Posterior vena cava (tissue), 2 donors: ENCODE data around the gene HSDL2. TPM values are rescaled to one million over a fixed set of nuclear protein-coding genes. Genes with fewer than 3 reads are reported as not detected.

Experiments
- DNase-seq: peaks from one replicate; pipeline ENCODE4 v3.0.0-alpha.2; 2020; ENCODE audit warnings: low spot score
- intact Hi-C, 2 donors: fragments of 100-400 bp; cut with DNase I; formaldehyde crosslinking; loops; one replicate each; pipeline versions ENCODE4 v1.14.1 to v1.14.2; 2022 to 2023
- total RNA-seq, 2 donors: library from RNA; stranded (reverse); fragmentation: NEBNext Ultra II Directional; extraction: Animal tissue kit (Norgen Biotek cat#: 25700); gene quantifications; one replicate each; pipeline ENCODE4 v1.2.1, GENCODE V29; 2021
- donor health status: DM: yes; HTN: yes; CAD: no.
- donor health status: DM: yes; HTN: yes; CAD: no.

The HSDL2 gene
- total RNA-seq, 2 donors from 2014 or later: 34.8 to 46.2 TPM

DNA sequence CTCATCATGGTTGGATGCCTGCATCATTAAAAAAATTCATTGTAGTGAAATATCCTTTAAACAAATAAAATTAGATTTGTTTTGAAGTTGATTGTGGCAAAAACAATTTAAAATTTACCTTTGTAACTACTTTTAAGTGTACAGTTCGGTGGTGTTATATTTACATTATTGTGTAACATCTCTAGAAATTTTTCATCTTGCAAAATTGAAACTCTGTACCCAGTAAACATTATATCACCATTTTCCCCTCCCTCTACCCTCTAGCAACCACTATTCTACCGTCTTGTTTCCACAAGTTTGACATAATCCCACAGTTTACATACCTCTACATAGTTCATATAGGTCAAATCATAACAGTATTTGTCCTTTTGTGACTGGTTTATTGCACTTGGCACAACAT, 104.7 kb downstream of the HSDL2 start:
- intact Hi-C loops: no loop called here

DNA sequence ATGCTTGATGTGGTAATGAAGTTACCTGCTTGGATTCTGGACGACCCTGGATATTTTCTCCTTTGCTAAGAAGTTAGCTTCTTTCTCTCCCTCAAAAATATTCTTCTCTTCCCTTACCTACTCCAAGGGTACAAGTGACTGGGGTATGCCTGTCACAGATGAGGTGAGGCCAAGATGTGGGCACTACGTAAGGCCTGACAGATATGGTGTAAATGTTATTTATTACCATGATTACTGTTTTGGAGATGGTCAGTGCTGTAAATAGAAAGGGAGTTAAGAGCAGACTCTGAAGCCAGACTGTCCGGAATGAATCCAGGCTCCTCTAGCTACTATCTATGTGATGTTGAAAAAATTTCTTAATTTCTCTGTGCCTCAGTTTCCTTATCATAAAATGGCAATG, 105.7 kb downstream of the HSDL2 start:
- DNase-seq: no peak
- intact Hi-C loops: no loop called here

More for the DNA sequence above, 104.7 kb downstream of the HSDL2 start:
- no peak for DNase-seq

DNA sequence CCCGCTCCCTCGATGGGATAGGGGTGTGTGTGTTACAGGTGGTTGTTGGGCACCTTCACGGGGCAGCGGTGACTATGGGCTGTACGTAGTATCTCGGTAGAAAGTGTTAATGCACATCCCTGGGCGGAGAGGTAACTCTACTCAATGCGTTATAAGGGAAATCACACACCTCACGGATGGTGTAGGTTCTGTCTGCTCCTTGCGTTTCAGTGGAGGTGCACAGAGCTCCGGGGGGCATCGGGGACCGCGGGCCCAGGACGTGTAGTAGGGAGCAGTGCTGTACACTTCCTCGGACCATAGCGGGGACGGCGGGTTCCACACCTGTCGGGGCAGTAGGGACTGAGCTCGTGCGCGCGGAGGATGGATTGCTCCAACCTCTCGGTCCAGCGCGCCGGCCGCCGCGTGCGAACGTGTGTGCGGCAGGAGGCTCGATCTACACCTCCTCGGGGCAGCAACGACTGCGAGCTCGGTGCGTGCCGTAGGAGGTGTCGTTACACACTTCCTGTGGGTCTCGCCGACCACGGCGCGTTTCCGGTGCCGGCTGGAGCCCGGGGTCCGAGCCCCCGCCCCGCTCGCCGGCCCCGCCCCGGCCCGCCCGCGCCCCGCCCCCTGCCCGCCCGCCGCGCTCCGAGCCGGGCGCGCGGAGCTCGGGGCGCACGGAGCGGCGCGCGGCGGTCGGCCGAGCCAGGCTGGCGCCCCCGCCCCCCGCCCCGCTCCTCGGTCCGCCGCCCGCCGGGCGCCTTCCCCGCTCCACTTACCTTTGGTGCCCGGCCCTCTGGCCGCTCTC, 106.5 kb downstream of the HSDL2 start, which contains the start of gene KIAA1958:
Gene KIAA1958 (plus strand): TSS at position 607 of the 787 bp plus-strand sequence. CDS start 87,254 bp downstream, outside the sequence.
- peak; percentile 92 for DNase-seq
- intact Hi-C loops: no loop called here

DNA sequence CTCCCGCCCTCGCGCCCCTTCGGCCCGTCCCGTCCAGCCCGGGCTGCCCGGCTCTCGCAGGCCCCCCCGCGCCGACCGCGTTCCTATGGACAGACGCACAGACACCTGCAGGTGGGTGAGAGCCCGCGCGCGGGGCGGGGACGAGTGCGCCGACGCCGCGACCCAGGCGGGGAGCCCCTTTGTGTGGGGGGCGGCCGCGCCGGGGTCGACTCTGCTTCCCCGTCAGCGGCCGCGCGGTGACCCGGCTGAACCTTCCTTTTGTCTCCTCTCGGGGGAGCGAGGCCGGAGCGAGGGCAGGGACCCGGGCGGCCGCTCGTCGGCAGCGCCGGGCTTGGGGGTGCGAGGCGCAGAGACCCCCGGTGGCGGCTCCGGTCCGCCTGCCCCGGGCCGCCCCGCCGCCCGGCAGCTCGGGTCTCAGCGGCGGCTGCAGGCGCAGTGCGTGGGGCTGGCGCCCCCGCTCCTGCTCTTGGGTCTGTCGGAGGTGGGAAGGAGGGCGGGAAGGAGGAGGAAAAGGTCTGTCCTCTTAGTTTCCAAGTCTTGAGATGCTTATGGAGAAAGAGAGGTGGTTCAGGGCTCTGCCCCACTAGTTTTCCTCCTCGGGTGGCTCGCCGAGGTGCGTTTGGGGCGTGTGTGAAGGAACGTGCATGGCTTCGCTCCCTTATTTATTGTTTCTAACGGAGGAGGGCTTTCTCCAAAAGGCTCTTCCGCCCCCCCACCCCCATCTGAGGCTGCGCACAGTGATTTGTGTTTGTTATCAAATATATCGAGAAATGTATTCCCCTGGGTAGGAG, 107.3 kb downstream of the HSDL2 start:
- intact Hi-C loops: no loop called here
- peak; percentile 85 for DNase-seq

DNA sequence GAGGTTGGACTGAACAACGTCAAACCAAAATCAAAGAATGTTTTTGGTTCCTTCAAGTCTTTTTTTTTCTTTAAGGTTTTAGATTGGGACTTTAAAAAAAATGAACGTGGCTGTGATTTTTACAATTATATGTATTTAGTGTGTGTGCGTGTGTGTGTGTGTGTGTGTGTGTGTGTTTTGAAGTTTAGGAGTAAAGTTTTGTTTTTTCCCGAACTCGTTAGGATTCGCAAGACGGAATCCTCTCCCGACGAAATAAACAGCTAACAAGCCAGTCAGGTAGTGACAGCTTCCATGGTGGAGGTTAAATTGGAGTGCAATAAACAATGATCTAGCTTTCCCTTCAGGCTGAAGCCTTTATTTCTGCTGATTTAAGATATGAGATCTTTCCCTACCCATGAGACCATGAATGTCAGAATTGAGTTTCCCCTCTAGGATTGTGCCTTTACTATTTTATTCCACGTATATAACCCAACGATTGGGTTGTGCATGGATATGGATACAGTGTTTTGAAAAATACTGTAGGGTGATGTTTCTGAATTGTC, 108.0 kb downstream of the HSDL2 start:
- no peak for DNase-seq
- intact Hi-C loops: no loop called here

DNA sequence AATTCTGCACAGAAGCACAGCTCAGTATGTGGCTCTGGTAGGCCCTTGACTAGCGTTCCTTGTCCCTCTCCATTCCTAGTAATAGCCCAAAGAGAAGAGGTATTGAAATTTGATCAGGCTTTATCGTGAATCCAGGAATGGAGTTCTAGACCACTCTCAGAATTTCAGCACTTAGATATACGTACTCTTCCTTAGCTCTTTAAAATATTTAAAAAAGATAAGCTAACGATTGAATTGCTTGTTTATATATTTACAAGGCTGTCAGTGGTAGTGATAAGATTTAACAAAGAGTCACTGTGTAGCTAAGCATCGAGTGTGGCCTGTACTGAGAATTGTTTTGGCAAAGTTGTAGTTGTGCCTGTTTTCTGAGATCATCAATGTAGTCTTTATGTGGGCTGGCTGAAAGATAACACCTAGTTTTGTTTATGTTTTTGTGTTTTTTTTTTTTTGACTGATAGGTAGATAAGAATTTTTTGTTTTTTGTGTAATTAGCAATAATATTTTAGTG, 109.2 kb downstream of the HSDL2 start:
- no peak for DNase-seq
- intact Hi-C loops: no loop called here

DNA sequence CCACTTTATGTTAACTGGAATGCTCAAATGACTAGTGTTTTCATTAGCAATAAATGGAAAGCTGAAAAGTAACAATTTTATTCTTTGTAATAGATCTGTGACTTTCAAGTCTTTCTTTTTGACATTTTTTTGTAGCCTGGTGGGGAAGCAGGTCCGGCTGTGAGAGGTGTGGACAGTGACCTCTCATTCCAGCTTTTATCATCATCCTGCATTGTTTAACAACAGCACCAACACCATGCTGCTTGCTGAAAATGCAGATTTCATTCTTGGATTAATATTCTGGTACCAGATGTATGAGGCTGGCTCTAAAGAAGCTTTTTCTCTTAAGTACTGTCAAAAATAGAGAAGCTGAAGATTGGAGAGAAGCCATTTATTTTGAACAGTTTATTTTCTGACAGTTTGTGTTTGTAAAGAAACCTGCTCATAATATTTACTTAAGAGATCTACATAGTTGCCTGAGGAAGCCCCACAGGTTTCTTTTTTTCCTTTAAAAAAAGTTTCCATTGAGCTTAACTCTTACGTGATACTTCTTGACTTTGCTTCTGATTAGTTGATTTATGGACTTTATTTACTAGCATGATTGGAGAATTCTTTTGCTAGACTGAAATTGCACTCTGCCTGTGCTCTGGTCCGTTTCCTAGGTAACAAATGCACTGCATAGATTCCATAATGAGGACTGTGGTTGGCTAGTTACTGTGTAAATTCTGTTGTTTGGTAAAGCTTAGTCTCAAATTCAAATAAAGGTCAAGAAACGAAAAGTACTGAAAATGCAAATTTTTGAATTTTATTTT, 110.2 kb downstream of the HSDL2 start:
- intact Hi-C loops: no loop called here
- DNase-seq: no peak

DNA sequence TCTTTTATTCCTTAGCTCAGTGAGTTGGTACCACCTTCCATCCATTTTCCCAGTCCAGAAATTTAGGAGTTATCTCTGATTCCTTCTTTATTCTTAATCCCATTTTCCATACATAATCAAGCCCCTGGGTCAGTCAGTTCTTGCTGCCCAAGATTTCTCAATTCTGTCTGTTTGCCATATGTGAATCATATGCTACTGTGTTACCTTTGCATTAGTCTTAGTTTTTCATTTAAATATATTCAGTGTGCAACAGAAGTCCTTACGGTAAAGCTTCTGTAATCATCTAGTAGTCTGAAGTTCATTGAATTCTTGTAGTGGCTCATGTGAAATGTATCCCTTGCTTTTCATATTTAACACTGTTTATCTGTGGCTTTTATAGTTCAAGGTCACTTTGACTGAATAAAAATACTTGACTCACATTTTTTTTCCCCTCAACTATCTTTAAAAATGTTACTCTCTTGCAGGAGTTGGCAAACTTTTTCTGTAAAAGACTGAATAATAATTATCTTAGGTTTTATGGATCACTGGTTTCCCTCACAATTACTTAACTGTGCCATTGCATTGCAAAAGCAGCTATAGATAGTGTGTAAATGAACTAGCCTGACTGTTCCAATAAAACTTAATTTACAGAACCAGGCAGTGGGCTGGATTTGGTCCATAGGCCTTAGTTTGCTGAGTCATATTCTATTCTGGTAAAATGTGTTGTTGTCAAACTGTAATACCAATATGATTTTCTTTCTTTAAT, 113.7 kb downstream of the HSDL2 start:
- intact Hi-C loops: no loop called here
- no peak for DNase-seq

DNA sequence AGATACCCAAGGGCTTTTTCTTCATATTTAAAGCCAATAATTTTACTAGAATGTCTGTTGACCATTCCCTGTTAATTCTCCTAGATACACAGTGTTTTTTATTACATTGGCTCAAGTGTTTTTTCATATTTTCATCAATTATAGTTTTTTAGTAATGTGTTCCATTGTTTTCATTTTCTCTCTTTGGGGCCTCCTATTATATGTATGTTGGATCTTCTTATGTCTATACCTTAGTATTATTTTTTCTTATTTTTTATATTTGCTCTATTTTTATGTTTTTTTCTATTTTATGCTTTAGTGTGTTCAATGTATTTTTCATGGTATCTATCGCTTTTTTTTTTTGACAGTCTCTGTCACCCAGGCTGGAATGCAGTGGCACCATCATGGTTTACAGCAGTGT, 114.2 kb downstream of the HSDL2 start:
- intact Hi-C loops: no loop called here
- DNase-seq: no peak

DNA sequence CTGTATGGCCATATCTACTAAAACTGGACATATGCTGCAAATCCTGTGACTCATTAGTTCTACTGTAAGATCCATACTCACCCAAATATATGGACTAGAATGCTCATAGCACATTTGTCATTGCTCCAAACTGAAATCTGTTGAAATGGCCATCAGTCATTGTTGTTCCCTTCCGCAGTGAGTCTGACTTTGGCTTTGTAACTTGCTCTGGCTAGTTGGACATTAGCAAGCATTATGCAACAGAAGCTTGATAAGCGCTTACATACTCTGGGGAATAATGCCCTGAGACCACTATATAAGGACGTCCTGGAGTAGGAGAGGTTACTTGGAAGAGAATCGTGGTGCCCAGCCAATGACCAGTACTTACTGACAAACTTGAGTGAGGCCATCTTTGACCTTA, 115.7 kb downstream of the HSDL2 start:
- no peak for DNase-seq
- intact Hi-C loops: no loop called here

DNA sequence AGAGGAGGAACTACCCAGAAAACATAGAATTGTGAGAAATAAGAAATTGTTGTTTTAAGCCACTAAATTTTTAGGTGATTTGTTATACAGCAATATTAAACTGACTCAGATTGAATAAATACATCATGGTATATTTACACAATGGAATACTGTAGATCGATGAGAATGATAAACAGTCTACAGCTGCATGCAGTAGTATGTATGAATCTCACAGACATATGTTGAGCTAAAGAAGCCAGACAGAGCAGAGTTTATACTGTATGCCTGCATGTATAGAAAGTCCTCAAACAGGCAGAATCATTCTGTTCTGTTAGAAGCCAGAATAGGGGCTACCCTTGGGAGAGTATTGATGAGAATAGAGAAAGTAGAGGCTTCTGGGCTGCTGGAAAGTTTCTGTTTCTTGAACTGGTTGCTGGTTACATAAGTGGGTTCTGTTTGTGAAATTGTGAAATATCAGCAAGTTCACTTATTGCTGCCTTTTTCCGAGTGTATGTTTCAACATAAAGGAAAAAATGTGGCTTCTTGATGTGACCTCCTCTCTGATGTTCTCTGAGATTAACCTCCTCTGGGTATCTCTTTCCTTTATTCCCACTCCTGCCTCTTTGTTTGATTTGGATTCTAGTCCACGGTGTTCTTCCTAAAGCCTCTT, 116.3 kb downstream of the HSDL2 start:
- no peak for DNase-seq
- intact Hi-C loops: no loop called here

DNA sequence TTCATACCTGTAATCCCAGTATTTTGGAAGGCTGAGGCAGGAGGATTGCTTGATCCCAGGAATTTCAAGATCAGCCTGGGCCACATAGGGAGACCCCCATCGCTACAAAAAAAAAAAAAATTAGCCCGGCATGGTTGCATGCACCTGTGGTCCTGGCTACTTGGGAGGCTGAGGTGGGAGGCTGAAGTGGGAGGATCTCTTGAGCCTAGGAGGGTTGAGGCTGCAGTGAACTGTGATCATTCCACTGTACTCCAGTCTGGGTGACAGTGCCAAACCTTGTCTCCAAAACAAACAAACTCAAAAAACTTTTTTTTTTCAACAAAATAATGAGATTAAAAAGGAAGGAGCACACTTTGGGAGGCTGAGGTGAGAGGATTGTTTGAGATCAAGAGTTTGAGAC, 120.9 kb downstream of the HSDL2 start:
- intact Hi-C loops: no loop called here
- no peak for DNase-seq

DNA sequence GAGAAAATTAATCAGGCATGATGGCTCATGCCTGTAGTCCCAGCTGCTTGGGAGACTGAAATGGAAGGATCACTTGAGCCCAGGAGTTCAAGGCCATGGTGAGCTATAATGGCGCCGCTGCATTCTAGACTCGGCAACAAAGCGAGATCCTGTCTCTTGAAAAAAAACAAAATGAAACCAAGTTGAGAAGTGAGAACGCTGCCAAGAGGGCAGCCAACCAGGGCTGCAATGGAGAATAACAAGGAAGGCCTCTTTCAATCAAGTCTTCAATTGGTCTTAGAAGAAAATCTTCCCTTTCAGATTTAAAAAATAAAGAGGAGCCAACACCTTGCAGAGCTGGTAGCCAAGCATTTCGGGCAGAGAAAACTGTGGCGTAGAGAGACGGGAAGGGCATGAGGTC, 121.4 kb downstream of the HSDL2 start:
- intact Hi-C loops: no loop called here
- DNase-seq: no peak

DNA sequence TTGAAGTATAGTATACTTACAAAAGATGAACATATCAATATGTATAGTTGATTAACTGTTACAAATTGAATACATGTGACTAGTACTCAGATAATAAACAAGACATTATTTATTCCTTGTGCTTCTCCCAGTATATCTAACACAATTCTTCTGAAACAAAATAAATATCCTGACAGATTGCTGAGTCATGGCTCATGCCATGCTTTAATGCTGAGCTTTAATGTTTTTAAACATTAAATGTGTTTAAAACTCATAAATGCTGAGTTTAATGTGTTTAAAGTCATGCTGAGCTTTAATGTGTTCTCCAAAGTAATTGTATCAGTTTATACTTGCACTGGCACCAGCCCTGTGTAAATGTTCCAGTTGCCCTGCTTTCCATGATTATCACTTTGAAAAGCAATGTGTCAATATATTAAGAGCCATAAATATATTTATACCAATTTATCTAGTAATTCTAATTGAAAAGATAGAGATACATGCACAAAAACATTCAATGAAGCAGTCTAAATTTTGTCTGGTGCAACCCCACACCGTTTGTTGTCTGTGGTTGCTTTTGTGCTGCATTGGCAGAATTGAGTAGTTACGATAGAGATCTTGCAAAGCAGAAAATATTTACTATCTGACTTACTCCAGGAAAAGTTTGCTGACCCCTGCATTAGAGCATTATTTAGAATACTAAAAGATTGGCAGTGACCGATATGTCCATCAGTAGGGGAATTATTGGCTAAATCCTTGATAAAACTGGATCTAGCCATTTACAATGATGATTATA, 122.5 kb downstream of the HSDL2 start:
- intact Hi-C loops: no loop called here
- DNase-seq: no peak

DNA sequence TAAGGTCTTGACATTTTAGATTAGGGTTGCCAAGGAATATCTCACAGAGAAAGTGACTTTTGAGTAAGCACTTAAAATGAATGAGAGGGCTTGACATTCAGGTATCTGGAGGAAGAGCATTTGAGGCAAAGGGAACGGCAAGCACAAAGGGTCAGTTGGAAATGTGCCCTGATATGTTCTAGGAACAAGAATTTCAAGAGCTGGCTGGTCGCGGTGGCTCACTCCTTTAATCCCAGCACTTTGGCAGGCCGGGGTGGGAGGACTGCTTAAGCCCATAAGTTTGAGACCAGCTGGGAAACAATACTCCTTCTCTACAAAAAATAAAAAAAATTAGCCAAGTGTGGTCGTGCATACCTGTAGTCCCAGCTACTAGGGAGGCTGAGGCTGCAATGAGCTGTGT, 123.3 kb downstream of the HSDL2 start:
- intact Hi-C loops: no loop called here
- no peak for DNase-seq

DNA sequence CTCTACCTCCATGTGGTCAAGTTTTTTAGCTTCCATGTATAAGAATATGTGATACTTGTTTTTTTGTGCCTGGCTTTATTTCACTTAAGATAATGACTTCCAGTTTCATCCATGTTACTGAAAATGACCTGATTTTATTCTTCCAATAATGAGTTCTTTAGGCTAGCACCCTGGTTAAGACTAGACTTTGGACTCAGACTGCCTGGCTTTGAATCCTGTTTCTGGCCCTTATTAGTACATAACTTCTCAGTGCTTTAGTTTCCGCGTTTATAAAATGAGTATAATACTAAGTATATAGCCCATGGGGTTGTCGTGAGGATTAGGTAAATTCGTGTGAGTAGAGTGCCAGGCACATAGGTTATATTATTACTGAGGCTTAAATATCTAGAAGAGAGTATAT, 125.2 kb downstream of the HSDL2 start:
- DNase-seq: no peak
- intact Hi-C loops: no loop called here

DNA sequence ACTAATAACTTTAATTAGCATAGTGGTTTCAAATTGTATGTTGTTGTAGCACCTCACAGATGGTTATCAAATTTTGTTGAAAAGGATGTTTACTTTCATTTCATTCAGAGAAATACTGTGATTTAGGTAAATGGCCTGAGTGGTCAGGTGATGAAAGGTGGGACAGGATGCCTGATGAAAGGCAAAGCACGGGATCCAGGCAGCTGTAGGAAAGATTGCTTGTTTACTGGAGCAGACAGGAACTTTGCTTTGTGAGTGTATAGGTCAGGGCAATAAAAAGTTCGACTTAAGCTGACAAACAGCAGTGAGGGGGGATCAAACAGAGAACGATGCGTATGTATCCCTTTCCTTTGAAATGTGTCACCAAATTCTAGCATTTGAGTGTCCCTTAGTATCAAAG, 125.7 kb downstream of the HSDL2 start:
- intact Hi-C loops: no loop called here
- DNase-seq: no peak

DNA sequence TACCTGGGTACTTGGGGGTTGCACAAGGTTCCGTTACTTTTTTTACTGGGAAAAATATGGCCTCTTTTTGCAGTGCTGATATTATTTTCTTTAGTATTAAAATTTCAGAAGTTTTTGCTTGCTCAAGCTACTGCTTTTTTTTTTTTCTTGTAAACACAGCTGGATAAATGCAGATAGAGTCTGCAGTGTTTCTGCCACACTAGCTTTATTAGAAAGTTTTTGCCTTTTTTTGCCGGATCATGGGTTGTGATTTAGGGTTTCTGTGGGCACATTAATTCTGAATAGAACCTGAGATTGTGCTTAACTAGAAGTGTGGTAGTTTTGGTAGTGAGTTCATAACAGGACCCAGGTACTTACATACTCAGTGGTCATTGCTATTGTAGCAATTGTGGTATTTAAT, 126.7 kb downstream of the HSDL2 start:
- no peak for DNase-seq

More for the DNA sequence above, 126.7 kb downstream of the HSDL2 start:
- intact Hi-C loops: no loop called here
